Limb (tissue), 2 donors: ENCODE results near the gene CD70.
"Not testable (repeated sequence)": the region's sequence is repeated elsewhere in the genome, so short reads cannot be mapped to it uniquely, and the experiment has no call there.

Experiments
- DNase-seq, 2 donors: peaks; one replicate each; pipeline ENCODE4 v3.0.0-alpha.2; 2016; ENCODE audit errors: extremely low spot score in 2 of 2

Gene CD70

GRCh38 chr19:6597471-6598253 lies 6.7 kb upstream of the CD70 start:
- DNase-seq = not testable (repeated sequence)

GRCh38 chr19:6596621-6597020 lies 5.7 kb upstream of the CD70 start:
- no peak for DNase-seq

- no peak for DNase-seq
Measured at GRCh38 chr19:6593651-6594416, 2.9 kb upstream of the CD70 start.

- peak in 1 of 2 donors; percentile 28 for DNase-seq
Measured at GRCh38 chr19:6590258-6590826, 608 bp downstream of the CD70 start.

- DNase-seq = no peak
Measured at GRCh38 chr19:6589711-6590257, 1.2 kb downstream of the CD70 start.

- DNase-seq = no peak
Measured at GRCh38 chr19:6588508-6589345, 2.2 kb downstream of the CD70 start.

GRCh38 chr19:6587998-6588507 lies 2.9 kb downstream of the CD70 start:
- DNase-seq = no peak

GRCh38 chr19:6587093-6587820 lies 3.7 kb downstream of the CD70 start:
- peak in 1 of 2 donors; percentile 30 for DNase-seq

GRCh38 chr19:6586726-6587092 lies 4.2 kb downstream of the CD70 start:
- no peak for DNase-seq

- no peak for DNase-seq
Measured at GRCh38 chr19:6586056-6586455, 4.9 kb downstream of the CD70 start.

- not testable (repeated sequence) for DNase-seq
Measured at GRCh38 chr19:6582515-6583484, 8.2 kb downstream of the CD70 start.

- no peak for DNase-seq
Measured at GRCh38 chr19:6580313-6580712, 10.6 kb downstream of the CD70 start.

GRCh38 chr19:6579450-6580178 lies 11.3 kb downstream of the CD70 start:
- DNase-seq = no peak

- DNase-seq = no peak
Measured at GRCh38 chr19:6577476-6578125, 13.3 kb downstream of the CD70 start.

GRCh38 chr19:6576869-6577475 lies 14.0 kb downstream of the CD70 start:
- DNase-seq = no peak

- DNase-seq = no peak
Measured at GRCh38 chr19:6573350-6573749, 17.6 kb downstream of the CD70 start.

- DNase-seq = no peak
Measured at GRCh38 chr19:6572217-6572616, 18.7 kb downstream of the CD70 start.

- DNase-seq = no peak
Measured at GRCh38 chr19:6571167-6571566, 19.8 kb downstream of the CD70 start.
